K562 (cell line): ENCODE measurements around the gene PGD. TPM values are rescaled to one million over a fixed set of nuclear protein-coding genes. Genes with fewer than 3 reads are reported as not detected.
A peak's percentile ranks its signal among the peaks of the same experiment; 100 is the strongest.

Experiments
- BACH1 ChIP-seq: fragments of 200-800 bp; sonication (Bioruptor generic); IDR thresholded peaks from 2 replicates; pipeline ENCODE4 v1.6.1; 2016; ENCODE audit warnings: missing genetic modification characterization, missing compliant biosample characterization
- BMI1 ChIP-seq: fragments of 150-350 bp; IDR thresholded peaks from 2 replicates; pipeline ENCODE4 v1.6.1; 2014; ENCODE audit warnings: low read length
- FIP1L1 ChIP-seq: fragments of 200-400 bp; formaldehyde crosslinking; IDR thresholded peaks from 2 replicates; pipeline ENCODE4 v1.6.1; 2018; ENCODE audit warnings: mild to moderate bottlenecking, low read depth, low read length; ENCODE audit not compliant: poor library complexity, severe bottlenecking
- FOXA3 ChIP-seq, 2 experiments: fragments of 450-650 bp in 1 of 2; sonication (generic) in 1 of 2; formaldehyde crosslinking; IDR thresholded peaks in 1 of 2; conservative IDR thresholded peaks in 1 of 2; 2 replicates each; pipeline versions ENCODE4 v1.4.0 to v1.8.0; 2020 to 2022; ENCODE audit warnings: mild to moderate bottlenecking in 2 of 2, missing genetic modification reagents in 1 of 2
- HNRNPK ChIP-seq: fragments of 200-400 bp; formaldehyde crosslinking; IDR thresholded peaks from one replicate; pipeline ENCODE4 v1.6.1; 2018; ENCODE audit warnings: mild to moderate bottlenecking, low read depth, low read length; ENCODE audit not compliant: poor library complexity, severe bottlenecking
- MAFF ChIP-seq: IDR thresholded peaks from 2 replicates; pipeline ENCODE4 v1.6.1; 2012; ENCODE audit warnings: low read length, improper control_type of control experiment
- MCM3 ChIP-seq: fragments of 450-650 bp; IDR thresholded peaks from 2 replicates; pipeline ENCODE4 v1.6.1; 2016
- POLR3A ChIP-seq: IDR thresholded peaks from 2 replicates; pipeline ENCODE4 v1.6.1; 2011; ENCODE audit warnings: borderline replicate concordance, mild to moderate bottlenecking, moderate library complexity; ENCODE audit not compliant: insufficient read length, insufficient read depth; ENCODE audit errors: extremely low read depth
- PYGO2 ChIP-seq: fragments of 450-650 bp; IDR thresholded peaks from 2 replicates; pipeline ENCODE4 v1.6.1; 2016; ENCODE audit warnings: mild to moderate bottlenecking, missing genetic modification characterization, moderate library complexity, missing compliant biosample characterization
- SMARCB1 ChIP-seq: IDR thresholded peaks from 2 replicates; pipeline ENCODE4 v1.6.1; 2011; ENCODE audit warnings: improper control_type of control experiment, low read depth; ENCODE audit not compliant: insufficient read length
- SNRNP70 ChIP-seq: fragments of 200-400 bp; formaldehyde crosslinking; optimal IDR thresholded peaks from 2 replicates; pipeline ENCODE3; 2017; ENCODE audit warnings: low read depth, low read length
- TFAM ChIP-seq: fragments of 250-450 bp; sonication (Bioruptor Pico); conservative IDR thresholded peaks from 2 replicates; pipeline ENCODE4 v1.5.0; 2021; ENCODE audit warnings: mild to moderate bottlenecking, moderate library complexity
- TFAP4 ChIP-seq: sonication (generic); formaldehyde crosslinking; IDR thresholded peaks from 2 replicates; pipeline ENCODE4 v1.8.0; 2022; ENCODE audit warnings: missing genetic modification reagents, mild to moderate bottlenecking, moderate library complexity, borderline replicate concordance
- ZKSCAN8 ChIP-seq: fragments of 200-800 bp; sonication (Bioruptor generic); IDR thresholded peaks from 2 replicates; pipeline ENCODE4 v1.6.1; 2016; ENCODE audit warnings: missing genetic modification characterization, missing compliant biosample characterization
- ZNF146 ChIP-seq: IDR thresholded peaks from one replicate; pipeline ENCODE4 v1.6.1; 2018; ENCODE audit warnings: missing compliant biosample characterization; ENCODE audit not compliant: unreplicated experiment
- ZNF239 ChIP-seq: fragments of 250-450 bp; sonication (Bioruptor Pico); IDR thresholded peaks from 2 replicates; pipeline ENCODE4 v1.4.0; 2020; ENCODE audit warnings: mild to moderate bottlenecking
- ZNF282 ChIP-seq: sonication (generic); formaldehyde crosslinking; IDR thresholded peaks from 2 replicates; pipeline ENCODE4 v1.8.1; 2023; ENCODE audit warnings: missing genetic modification reagents
- ZNF384 ChIP-seq: IDR thresholded peaks from 2 replicates; pipeline ENCODE4 v1.6.1; 2012; ENCODE audit warnings: low read depth, low read length, improper control_type of control experiment
- ZNF764 ChIP-seq: fragments of 250-450 bp; sonication (Bioruptor Pico); IDR thresholded peaks from 2 replicates; pipeline ENCODE4 v1.4.0; 2020; ENCODE audit warnings: low read depth, mild to moderate bottlenecking, moderate library complexity
- ZNF766 ChIP-seq: fragments of 200-800 bp; sonication (Bioruptor generic); conservative IDR thresholded peaks from 2 replicates; pipeline ENCODE4 v1.6.1; 2016; ENCODE audit warnings: missing genetic modification characterization, missing compliant biosample characterization
- polyA plus RNA-seq, 8 experiments: library from polyadenylated mRNA; depleted of rRNA in 4 of 8; stranded (reverse) in 5 of 8; unstranded in 3 of 8; fragments of >200 nt; fragmentation: Nextera tagmentation in 2 of 8; fragmentation: Illumina TruSeq in 1 of 8; extraction: Ambion mirVana in 2 of 8; extraction: Trizol in 1 of 8; gene quantifications; 2 replicates each; pipeline versions ENCODE4 v1.2.1 to v1.2.3, GENCODE V29; 2011 to 2014; ENCODE audit warnings: inconsistent platforms in 1 of 8, missing spikeins in 1 of 8
- total RNA-seq, 7 experiments: library from RNA; depleted of rRNA in 6 of 7; stranded (reverse); fragments of >200 nt in 6 of 7; fragmentation: Illumina TruSeq in 2 of 7; extraction: Trizol in 2 of 7; gene quantifications; 2 replicates each; pipeline versions ENCODE4 v1.2.1 to v1.2.3, GENCODE V29; 2011 to 2021; ENCODE audit warnings: low replicate concordance in 1 of 7
- TF ChIP-seq, protein P1 (sequence below), 3 experiments: fragments of 200-800 bp in 1 of 3; fragments of 250-450 bp in 1 of 3; fragments of 450-650 bp in 1 of 3; sonication (Bioruptor Pico) in 1 of 3; sonication (Bioruptor generic) in 1 of 3; formaldehyde crosslinking in 1 of 3; IDR thresholded peaks; 2 replicates each; pipeline versions ENCODE4 v1.6.1 to v1.8.0; 2016 to 2022; ENCODE audit warnings: mild to moderate bottlenecking in 2 of 3, missing genetic modification characterization in 2 of 3, missing compliant biosample characterization in 1 of 3, moderate library complexity in 1 of 3
- TF ChIP-seq, protein P2 (sequence below), 2 experiments: fragments of 450-650 bp in 1 of 2; sonication (generic) in 1 of 2; formaldehyde crosslinking; conservative IDR thresholded peaks; 2 replicates each; pipeline versions ENCODE4 v1.4.0 to v1.8.1; 2020 to 2022; ENCODE audit warnings: mild to moderate bottlenecking in 1 of 2, missing genetic modification reagents in 1 of 2
- TF ChIP-seq, protein P3 (sequence below): sonication (generic); formaldehyde crosslinking; IDR thresholded peaks from 2 replicates; pipeline ENCODE4 v1.9.0; 2022; ENCODE audit warnings: mild to moderate bottlenecking, missing genetic modification reagents

PGD gene
- total and polyA plus RNA-seq, 9 of the 15 experiments (the other 6 are each of a cell fraction or from before 2014, with no cell fraction given): 177 to 542 (median 270) TPM

DNA sequence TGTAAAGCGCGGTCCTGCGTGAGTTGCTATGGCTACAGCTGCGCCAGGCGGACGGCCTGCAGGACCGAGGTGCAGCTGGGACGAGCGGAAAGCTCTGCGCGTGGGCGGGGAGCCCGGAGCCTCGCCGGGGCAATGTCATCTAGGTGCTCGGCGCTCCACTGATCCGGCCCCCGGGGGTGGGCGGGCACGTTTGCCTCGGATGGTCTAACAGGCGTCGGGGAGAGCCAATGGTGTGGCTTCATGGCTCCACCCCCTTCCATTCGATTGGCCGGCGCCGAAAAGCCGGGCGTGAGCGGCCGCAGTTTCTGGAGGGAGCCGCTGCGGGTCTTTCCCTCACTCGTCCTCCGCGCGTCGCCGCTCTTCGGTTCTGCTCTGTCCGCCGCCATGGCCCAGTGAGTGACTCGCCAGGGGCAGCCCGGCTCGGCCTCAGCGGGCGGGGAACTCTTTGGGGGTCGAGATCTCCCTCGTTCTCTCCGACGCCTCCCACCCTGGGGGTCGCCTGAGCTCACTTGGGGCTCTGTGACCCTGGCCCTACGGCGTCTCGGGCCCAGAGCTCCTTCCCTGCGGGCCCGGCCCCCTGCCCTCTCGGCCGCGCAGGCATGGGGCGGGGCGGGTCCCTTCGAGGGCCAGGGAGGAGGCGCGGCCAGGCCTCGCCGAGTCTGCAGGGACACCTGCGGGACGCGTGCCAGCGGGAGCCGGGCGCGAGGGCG, at the start of gene PGD (continued):
- TF ChIP-seq, protein P1, sequence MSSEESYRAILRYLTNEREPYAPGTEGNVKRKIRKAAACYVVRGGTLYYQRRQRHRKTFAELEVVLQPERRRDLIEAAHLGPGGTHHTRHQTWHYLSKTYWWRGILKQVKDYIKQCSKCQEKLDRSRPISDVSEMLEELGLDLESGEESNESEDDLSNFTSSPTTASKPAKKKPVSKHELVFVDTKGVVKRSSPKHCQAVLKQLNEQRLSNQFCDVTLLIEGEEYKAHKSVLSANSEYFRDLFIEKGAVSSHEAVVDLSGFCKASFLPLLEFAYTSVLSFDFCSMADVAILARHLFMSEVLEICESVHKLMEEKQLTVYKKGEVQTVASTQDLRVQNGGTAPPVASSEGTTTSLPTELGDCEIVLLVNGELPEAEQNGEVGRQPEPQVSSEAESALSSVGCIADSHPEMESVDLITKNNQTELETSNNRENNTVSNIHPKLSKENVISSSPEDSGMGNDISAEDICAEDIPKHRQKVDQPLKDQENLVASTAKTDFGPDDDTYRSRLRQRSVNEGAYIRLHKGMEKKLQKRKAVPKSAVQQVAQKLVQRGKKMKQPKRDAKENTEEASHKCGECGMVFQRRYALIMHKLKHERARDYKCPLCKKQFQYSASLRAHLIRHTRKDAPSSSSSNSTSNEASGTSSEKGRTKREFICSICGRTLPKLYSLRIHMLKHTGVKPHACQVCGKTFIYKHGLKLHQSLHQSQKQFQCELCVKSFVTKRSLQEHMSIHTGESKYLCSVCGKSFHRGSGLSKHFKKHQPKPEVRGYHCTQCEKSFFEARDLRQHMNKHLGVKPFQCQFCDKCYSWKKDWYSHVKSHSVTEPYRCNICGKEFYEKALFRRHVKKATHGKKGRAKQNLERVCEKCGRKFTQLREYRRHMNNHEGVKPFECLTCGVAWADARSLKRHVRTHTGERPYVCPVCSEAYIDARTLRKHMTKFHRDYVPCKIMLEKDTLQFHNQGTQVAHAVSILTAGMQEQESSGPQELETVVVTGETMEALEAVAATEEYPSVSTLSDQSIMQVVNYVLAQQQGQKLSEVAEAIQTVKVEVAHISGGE (CRISPR knock-in tag; IDR thresholded peaks at IDR 0.05): peak in 1 of 3 experiments; percentile 66; a peak in 1 of 6 replicates
- TF ChIP-seq HNRNPK (no peak), POLR3A (no peak), FIP1L1 (peak; percentile 91), ZNF239 (CRISPR knock-in tag) (no peak), SNRNP70 (no peak), TFAP4 (peak; percentile 99), SMARCB1 (no peak), BMI1 (peak; percentile 87), ZNF384 (no peak), BACH1 (tag) (no peak), ZKSCAN8 (no peak), ZNF766 (CRISPR knock-in tag) (no peak), MCM3 (no peak), ZNF282 (CRISPR knock-in tag) (0 out of 2 replicates have a peak, but pooled peaks have one; percentile 69), ZNF146 (CRISPR knock-in tag) (no peak), FOXA3 (CRISPR knock-in tag; conservative IDR thresholded peaks at IDR 0.05 in 1 of 2, IDR thresholded peaks at IDR 0.05 in 1 of 2) (peak in 1 of 2 experiments; percentile 85; a peak in 2 of 4 replicates), PYGO2 (tag) (no peak), ZNF764 (CRISPR knock-in tag) (no peak), MAFF (no peak), TFAM (CRISPR knock-in tag) (no peak)
- TF ChIP-seq, protein P2, sequence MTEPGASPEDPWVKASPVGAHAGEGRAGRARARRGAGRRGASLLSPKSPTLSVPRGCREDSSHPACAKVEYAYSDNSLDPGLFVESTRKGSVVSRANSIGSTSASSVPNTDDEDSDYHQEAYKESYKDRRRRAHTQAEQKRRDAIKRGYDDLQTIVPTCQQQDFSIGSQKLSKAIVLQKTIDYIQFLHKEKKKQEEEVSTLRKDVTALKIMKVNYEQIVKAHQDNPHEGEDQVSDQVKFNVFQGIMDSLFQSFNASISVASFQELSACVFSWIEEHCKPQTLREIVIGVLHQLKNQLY (CRISPR knock-in tag; conservative IDR thresholded peaks at IDR 0.05): no peak
- TF ChIP-seq, protein P3, sequence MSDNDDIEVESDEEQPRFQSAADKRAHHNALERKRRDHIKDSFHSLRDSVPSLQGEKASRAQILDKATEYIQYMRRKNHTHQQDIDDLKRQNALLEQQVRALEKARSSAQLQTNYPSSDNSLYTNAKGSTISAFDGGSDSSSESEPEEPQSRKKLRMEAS (CRISPR knock-in tag): peak; percentile 90
